NCI-H1105 (cell line): ENCODE data around the gene SFT2D1.
"Not testable (repeated sequence)": the region's sequence is repeated elsewhere in the genome, so short reads cannot be mapped to it uniquely, and the experiment has no call there.

Experiments used
- DNase-seq: peaks from one replicate; lab custom pipeline; 2025; lab: John Stamatoyannopoulos, UW

Gene SFT2D1

DNA sequence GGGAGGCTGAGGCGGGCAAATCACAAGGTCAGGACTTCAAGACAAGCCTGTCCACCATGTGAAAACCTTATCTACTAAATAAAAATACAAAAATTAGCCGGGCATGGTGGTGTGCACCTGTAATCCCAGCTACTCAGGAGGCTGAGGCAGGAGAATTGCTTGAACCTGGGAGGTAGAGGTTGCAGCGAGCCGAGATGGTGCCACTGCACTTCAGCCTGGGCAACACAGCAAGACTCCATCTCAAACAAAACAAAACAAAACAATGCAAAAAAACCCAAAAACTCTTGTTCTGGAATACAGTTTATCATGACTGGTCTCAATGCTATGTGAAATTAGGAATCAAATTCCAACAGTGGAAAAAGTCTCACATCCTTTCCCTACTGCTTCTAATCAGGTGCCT lies 20.1 kb upstream of the SFT2D1 start:
- DNase-seq, result not testable (repeated sequence)

DNA sequence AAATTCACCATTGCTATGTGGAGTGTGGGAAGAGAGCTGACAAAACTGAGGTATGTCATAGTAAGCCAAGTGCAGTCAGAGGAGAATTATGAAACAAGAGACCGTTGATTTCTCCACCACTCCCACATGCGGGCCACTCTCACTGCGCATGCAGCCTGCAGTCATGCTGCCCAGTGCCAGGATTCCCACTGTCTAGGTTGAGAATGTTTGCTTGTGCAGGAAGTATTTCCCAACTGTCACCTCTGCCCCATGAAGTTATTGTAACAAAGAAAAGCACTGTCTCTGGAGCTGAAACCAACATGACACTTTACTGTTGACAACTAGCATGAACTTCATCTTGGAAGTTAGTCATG lies 18.7 kb upstream of the SFT2D1 start:
- no peak for DNase-seq

DNA sequence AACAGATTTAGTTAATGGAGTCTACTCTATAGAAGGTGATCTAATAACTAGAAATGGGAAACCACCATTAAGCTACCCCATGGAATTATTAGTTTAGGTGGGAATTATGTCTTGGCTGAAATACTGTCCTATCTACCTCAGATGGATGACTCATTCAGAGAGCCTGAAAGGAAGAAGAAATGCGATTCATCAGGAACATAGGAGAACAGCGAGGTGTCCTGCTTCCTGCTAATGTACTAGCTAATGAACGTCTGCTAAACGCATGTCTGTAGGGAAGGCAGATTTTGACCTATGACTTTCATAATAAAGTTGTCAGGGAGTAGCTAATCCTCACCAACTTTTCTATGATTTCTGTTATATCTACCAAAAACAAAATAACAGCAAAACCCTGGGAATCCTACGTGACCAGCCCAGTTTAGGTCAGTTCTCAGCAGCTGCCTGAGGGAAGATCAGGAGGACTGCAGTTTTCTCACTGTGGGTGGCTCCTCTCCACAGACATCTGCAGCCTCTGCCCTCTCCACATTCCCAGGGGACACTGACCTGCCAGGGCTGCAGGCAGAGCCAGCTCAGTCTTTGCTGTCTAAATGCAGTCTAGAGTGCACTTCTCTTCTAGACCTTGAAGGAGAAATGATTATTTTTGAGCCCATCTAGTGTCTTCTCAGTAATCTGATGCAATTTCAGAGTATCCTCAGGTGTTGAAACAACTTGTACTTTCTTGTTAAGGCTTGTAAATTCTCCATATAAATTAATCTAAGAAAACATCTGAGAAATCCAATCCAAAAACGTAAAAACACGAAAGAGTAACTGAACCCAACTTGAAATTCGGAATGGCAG lies 18.1 kb upstream of the SFT2D1 start:
- DNase-seq, result no peak

DNA sequence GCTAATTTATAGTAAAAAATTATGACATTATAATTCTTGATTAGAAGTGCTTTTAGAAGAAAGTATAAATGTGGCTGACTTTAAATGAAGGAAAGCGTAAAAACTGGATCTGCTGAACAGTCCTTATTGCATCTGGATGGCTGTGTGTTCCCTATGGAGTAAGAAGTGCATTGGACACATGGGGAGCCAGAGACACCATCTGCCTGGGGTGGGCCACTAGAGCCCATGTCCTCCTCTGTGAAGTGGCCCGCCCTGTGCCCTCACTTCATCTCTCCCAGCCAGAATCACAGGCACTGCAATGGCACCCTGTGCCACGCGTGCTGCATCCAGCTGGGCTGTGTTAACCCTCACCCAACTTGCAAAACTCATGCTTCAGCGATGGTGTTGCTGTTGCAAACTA lies 13.2 kb upstream of the SFT2D1 start:
- DNase-seq, result no peak

DNA sequence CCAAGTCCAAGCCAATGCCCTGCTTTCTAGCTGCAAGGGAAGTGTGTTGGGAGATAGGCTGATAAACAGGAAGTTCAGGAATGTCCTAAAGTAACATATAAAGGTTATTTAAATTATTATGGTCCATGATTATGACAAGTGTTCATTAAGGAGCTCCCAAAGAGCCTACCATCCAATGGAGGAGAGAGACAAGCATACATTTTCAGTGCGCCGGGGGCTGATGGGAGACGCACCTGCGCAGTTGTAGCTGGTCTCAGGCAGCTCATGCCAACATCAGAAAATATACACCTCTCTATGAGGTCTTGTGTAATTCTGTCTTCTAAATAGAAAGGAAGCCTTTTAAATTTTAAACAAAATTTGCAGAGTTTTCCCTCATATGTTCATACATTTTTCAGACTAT lies 12.6 kb upstream of the SFT2D1 start:
- no peak for DNase-seq

DNA sequence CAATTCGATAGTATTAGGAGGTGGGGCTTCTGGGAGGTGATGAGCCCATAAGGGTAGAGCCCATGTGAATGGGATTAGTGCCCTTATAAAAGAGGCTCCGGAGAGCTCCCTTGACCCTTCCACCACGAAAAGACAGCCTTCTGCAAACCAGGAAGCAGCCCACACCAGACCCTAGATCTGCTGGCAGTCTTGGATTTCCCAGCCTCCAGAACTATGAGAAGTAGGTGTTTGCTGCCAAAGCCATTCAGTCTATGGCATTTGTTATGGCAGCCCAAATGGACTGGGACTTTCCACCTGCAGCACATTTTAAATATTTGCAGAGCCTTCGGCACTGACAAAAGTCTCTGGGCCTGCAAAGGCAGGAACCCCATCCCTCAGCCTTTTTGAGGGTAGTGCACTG lies 11.8 kb upstream of the SFT2D1 start:
- no peak for DNase-seq

DNA sequence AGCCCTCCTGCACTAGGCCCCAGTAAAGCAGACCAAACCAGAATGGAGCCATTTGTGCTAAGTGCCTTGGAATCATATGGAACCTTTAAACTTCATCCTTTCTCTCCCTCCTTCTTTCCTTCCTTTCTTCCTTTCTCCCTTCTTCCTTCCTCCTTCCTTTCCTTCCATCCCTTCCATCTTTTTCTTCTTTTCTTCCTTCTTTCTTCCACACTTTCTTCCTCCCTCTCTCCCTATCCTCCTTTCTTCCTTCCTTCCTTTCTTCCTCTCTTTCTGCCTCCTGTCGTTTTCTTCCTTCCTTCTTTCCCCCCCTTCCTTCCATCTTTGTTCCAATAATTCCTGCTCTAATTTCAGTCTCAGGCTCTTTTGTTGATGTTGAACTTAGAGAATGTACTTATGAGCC lies 11.2 kb upstream of the SFT2D1 start:
- no peak for DNase-seq

DNA sequence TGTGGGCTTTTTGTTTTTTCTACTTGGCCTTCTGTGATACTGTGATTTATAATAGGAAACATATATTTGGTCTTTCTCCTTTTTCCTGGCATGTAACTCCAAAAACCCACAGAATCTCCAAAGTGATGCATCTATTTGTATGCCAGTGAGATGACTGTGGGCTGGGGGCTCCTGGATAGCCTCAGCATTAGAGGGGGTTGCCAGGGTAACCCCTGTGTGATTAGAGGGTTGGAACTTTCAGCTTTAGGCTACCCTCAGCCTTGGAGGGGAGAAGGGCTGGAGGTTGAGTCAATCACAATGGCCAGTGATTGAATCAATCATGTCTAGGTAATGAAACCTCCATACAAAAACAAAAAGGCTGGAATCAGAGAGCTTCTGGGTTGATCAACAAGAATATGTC lies 10.6 kb upstream of the SFT2D1 start:
- DNase-seq, result no peak

DNA sequence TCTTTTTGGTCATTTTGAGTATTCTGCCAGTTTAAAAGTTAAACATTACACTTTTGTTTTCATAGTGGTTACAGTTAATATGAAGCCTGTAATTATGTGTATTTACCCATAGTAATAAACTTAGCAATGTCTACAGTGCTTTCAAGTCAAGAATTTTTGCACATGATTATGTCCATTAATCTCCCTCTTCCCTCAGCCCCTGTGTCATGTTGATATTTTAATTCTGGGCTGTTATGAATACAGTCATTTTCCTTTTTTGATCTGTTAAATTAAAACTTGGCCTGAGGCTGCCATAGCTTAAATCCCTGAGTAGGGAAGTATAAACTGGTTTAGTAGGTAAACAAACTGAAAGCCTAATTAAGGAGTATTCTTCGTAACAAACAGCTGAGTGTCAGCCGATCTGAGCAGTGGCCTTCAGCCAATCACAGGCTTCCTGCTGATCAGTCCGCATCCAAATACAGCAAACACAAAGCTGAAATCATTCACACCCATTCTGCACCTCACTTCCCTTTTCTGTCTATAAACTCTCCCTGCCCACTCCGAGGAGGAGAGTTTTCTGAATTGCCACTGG lies 9.5 kb upstream of the SFT2D1 start:
- peak; percentile 96 for DNase-seq

DNA sequence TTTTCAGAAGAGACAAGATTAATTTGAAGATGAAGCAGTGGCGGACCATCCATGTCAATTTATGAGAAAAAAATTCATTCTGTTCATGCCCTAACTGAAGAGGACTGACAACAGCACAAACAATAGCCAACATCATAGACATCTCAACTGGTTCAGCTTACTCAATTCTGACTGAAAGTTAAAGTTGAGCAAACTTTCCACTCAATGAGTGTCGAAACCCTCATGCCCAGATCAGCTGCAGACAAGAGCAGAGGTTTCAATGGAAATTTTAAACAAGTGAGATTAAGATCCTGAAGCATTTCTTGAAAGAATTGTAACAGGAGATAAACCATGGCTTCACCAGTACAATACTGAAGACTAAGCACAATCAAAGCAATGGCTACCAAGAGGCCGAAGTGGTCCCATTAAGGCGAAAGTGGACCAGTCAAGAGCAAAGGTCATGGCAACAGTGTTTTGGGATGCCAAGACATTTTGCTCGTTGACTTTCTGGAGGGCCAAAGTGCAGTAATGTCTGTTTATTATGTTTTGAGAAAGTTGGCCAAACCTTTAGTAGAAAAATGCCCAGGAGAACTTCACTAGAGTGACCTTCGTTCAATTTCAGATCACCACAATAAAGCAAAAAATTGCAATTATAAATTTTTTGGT lies 6.1 kb upstream of the SFT2D1 start:
- no peak for DNase-seq

DNA sequence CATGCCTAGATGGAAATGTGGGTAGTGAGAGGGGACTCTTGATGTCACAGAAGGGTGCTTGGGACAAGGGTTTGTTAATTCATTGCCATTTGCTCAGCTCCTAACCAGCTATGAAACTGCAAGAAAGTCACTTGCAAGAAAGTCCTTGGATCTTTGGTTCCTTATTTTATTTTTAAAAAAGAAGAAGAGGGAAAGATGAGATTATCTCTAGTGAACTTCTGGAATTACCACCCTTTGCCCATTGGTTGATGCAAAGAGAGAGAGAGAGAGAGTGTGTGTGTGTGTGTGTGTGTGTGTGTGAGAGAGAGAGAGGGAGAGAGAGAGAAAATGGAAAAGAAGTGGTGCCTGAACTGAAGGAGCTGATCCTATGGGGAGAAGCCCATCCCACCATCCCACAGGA lies 4.6 kb upstream of the SFT2D1 start:
- no peak for DNase-seq

DNA sequence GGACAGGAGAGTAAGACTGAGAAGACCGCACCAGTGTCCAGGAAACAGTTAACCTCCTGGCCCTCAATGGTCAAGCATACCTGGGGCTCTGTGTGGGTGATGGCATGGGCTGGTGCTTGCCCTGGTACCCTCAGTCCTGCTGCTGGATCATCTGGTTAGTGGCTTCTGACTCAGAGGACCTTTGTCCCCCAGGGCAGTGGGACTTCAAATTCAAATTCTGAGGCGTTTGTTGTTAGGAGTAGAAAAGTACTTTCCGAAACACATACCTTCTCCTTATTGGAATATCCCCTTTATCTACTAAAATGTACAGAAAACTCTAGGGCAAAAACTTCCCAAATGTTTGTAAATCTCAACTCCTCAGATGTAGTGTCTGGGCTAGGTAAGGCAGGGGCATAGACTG lies 4.1 kb upstream of the SFT2D1 start:
- DNase-seq, result no peak

DNA sequence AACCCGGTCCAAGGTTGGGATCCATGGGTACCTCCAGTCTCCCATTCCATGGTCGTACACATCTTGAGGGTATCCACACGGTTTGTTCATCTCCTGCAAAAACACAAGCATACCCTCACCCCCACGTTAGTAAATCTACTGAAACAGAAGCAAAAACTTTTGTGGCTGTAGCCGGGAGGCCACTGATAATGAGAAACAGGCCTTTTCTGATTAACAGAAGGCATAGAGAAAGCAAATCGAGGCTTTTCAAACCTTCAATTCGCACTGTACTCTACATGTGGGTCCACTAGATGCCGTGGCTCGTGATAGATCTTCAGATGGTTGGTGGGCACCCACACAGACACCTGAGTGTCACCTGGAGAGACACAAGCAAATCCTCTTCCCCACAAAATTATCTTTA lies 3.3 kb upstream of the SFT2D1 start:
- not testable (repeated sequence) for DNase-seq

DNA sequence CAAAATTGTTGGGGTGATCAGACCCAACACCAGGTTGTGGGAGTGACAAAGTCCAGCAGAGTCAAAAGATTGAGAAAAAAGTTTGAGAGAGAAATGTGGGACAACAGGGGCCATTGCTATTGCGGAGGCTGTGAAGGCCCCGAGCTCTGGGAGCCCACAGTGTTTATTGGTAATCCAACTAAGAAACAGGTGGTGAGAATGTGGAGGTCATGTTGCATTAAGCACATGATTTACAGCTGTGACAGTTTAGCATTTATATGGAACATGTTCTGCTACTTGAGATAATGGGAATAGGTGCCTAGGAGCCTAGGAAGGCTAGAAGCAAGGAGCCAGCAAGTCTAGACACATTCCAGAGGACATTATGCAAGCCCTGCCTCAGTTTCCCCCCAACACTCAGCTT lies 2.6 kb upstream of the SFT2D1 start:
- DNase-seq, result not testable (repeated sequence)

DNA sequence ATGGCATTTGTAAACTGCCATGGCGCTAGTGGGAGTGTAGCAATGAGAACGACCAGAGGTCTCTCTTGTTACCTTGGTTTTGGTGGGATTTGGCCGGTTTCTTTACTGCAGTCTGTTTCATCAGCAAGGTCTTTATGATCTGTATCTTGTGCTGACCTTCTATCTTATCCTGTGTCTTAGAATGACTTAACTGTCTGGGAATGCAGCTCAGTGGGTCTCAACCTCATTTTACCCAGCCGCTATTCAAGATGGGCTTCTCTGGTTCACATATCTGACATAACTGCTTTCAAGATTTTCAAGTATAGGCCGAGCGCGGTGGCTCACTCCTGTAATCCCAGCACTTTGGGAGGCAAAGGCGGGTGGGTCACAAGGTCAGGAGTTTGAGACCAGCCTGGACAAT lies 1.9 kb upstream of the SFT2D1 start:
- DNase-seq, result no peak

DNA sequence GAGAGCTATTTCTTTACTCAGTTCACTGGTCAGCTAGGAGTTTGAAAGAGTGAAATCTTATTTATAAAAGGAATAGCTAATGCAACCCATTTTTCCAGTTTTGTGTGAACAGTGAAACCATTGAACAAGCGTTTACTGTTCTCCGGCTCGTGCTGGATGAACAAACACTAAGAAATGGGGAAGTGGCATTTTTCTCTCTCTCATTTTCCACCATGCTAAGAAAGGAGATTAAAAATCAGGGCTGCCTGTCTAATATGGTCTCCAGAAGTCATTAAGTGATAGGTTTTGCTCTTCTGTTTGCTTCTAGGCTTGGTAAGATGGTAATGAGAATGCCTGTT lies 774 bp upstream of the SFT2D1 start:
- DNase-seq, result no peak

DNA sequence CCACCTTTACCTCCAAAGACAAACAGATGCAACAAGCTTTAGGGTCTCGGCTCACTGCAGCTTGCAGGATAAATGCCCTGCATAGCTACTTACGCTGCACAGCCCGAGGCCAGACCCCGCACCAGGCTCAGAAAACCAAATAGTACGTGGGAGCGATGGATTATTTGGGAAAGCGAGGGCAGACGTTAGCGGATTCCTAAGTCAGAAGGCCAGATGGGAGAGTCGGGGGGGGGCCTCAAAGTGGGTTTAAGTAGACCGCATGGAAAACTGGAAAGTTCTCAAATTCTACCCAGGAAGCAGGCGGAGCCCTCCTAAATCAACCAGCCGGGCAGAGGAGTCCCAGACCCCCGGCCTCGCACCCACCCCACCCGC lies 382 bp downstream of the SFT2D1 start:
- DNase-seq, result no peak

DNA sequence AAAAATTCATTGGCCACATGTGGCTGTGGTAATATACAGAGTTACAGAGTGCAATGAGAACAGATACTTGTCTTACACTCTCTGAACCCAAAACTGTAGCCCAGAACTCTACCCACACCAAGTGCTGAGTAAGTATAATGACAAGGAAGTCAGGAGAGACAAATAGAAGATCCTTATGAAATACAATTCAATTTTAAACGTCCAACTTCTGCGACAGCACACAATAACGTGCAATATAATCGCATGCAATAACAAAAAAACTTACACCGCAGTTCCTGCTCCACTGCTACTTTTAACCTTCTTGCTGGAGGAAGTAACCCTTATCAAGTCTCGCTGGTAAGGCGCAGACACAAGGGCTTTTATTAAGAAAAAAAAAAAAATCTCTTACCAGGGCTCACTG lies 881 bp downstream of the SFT2D1 start:
- no peak for DNase-seq

DNA sequence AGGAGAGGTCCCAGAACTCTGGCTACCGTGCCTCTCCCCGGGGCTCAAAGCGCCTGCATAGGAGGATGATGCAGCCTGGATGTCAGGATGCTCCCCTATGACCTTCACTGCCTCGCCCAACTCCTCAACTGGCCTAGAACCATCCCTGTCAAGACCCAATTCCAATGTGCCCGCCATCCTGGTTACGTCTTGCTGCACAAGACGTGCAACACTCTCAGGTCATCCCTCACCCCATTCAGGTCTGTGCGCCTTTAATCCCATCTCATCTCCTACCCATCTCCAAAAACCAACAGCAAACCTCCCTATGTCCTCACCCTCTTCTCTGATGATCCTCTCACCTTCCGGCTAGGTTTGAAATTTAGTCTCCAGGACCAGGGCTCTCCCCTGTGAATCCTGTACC lies 3.5 kb downstream of the SFT2D1 start:
- no peak for DNase-seq

DNA sequence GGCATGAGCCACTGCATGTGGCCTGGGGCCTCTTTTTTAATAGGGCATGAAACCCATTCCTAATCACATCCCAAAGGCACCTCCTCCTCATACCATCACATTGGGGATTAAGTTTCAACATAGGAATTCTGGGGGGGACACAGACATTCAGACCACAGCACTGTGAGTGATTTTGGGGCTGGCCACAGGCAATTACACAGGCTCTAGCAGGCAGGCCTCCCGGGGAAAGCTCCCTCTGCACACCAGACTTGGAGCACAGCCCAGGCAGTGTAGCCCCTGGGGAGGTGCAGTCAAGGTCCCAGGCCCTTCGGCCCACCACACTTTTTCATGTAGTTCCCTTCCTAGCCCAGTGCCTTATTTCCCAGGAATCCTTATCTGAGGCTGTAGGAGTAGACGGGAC lies 5.5 kb downstream of the SFT2D1 start:
- no peak for DNase-seq

DNA sequence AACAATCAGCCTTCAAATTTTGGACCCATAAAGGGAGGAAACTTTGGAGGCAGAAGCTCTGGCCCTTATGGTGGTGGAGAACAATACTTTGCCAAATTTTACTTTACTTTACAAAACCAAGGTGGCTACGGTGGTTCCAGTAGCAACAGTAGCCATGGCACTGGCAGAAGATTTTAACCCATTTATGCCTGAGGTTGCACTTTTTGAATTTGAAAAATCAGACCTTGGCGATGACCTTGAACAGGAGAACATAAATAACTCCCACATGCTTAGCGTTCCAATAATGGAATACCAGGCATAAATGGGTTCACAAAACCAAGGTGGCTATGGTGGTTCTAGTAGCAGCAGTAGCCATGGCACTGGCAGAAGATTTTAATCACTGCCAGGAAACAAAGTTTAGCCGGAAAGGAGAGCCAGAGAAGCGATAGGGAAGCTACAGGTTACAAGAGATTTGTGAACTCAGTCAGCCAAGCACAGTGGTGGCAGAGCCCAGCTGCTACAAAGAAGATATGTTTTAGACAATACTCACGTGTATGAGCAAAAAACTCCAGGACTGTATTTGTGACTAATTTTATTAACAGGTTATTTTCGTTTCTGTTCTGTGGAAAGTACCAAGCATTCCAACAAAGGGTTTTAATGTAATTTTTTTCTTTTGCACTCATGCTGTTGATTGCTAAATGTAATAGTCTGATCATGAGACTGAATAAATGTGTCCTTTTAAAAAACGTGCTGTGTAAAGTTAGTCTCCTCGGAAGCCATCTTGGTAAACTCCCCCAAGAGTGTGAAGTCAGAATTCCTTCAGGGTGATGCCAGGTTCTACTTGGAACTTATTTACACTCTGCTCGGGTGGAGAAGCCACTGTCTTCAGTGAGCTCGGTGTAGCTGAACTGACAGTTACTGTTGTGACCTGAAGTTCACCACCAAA lies 6.7 kb downstream of the SFT2D1 start:
- DNase-seq, result no peak

DNA sequence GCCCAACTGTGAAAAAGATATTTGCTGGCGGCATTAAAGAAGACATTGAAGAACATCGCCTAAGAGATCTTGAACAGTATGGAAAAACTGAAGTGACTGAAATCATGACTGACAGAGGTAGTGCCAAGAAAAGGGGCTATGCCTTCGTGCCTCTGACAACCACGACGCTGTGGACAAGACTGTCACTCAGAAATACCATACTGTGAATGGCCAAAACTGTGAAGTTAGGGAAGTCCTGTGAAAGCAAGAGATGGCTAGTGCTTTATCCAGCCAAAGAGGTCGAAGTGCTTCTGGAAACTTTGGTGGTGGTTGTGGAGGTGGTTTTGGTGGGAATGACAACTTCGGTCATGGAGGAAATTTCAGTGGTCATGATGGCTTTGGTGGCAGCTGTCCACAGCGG lies 7.5 kb downstream of the SFT2D1 start:
- no peak for DNase-seq
